Measurements from ENCODE around the gene SLC38A3.

The SLC38A3 gene

GRCh38 chr3:50172626-50173220, 32.3 kb upstream of the SLC38A3 start:
- no peaks in the 10 kb centered on the region for H3K27me3 ChIP-seq (ENCODE audit: insufficient read depth, poor library complexity, severe bottlenecking)
- no peak overlapping the region for H3K27ac ChIP-seq (replicated peaks)
- TF ChIP-seq SPI1 (IDR thresholded peaks at IDR 0.05; ENCODE audit: borderline replicate concordance, low read depth): no peak
- TF ChIP-seq REST (IDR thresholded peaks at IDR 0.05; ENCODE audit: insufficient replicate concordance, low read depth): no peak
- no peak for TF ChIP-seq CTCF (IDR thresholded peaks at IDR 0.05; ENCODE audit: insufficient read depth, low read length)
- no peak for TF ChIP-seq POLR2AphosphoS5 (IDR thresholded peaks at IDR 0.05; ENCODE audit: low read depth)
- TF ChIP-seq GABPA (IDR thresholded peaks at IDR 0.05; ENCODE audit: low read depth): no peak
- no peak overlapping the region for H3K4me3 ChIP-seq (replicated peaks; ENCODE audit: insufficient read depth, low read length)
- DNase-seq (ENCODE audit: low read depth in 1 of 2, low spot score in 1 of 2): no peak

- DNase-seq (ENCODE audit: low read depth in 1 of 2, low spot score in 1 of 2): peak; percentile 40 to 53
- no peak overlapping the region for H3K4me3 ChIP-seq (replicated peaks; ENCODE audit: insufficient read depth, low read length)
- H3K27me3 ChIP-seq (ENCODE audit: insufficient read depth, poor library complexity, severe bottlenecking): no peaks in the 10 kb centered on the region
- no peak overlapping the region for H3K27ac ChIP-seq (replicated peaks)
- no peak for TF ChIP-seq CTCF (IDR thresholded peaks at IDR 0.05; ENCODE audit: insufficient read depth, low read length)
- no peak for TF ChIP-seq POLR2AphosphoS5 (IDR thresholded peaks at IDR 0.05; ENCODE audit: low read depth)
- TF ChIP-seq REST (IDR thresholded peaks at IDR 0.05; ENCODE audit: insufficient replicate concordance, low read depth): no peak
- no peak for TF ChIP-seq GABPA (IDR thresholded peaks at IDR 0.05; ENCODE audit: low read depth)
- TF ChIP-seq SPI1 (IDR thresholded peaks at IDR 0.05; ENCODE audit: borderline replicate concordance, low read depth): no peak
These were observed 31.2 kb upstream of the SLC38A3 start for GRCh38 chr3:50173685-50174516.

- TF ChIP-seq GABPA (IDR thresholded peaks at IDR 0.05; ENCODE audit: low read depth) (no peak), SPI1 (IDR thresholded peaks at IDR 0.05; ENCODE audit: borderline replicate concordance, low read depth) (no peak), CTCF (IDR thresholded peaks at IDR 0.05; ENCODE audit: insufficient read depth, low read length) (no peak), POLR2AphosphoS5 (IDR thresholded peaks at IDR 0.05; ENCODE audit: low read depth) (no peak), REST (IDR thresholded peaks at IDR 0.05; ENCODE audit: insufficient replicate concordance, low read depth) (no peak)
These were observed 30.6 kb upstream of the SLC38A3 start for GRCh38 chr3:50174517-50174895.

More at GRCh38 chr3:50174517-50174895, 30.6 kb upstream of the SLC38A3 start:
- no peak for DNase-seq (ENCODE audit: low read depth in 1 of 2, low spot score in 1 of 2)
- H3K4me3 ChIP-seq (replicated peaks; ENCODE audit: insufficient read depth, low read length): no peak overlapping the region
- H3K27ac ChIP-seq (replicated peaks): no peak overlapping the region
- H3K27me3 ChIP-seq (ENCODE audit: insufficient read depth, poor library complexity, severe bottlenecking): no peaks in the 10 kb centered on the region

All from HL-60 (cell line).